ENCODE results near the gene MAP3K2.

GRCh38 chr2:127415593-127416505, 28.1 kb upstream of the MAP3K2 start:
- TF ChIP-seq EP300 (IDR thresholded peaks at IDR 0.05) (no peak), POLR2AphosphoS5 (IDR thresholded peaks at IDR 0.05) (no peak)
